H9 (cell line): ENCODE data around the gene APCS. TPM values are rescaled to one million over a fixed set of nuclear protein-coding genes. Genes with fewer than 3 reads are reported as not detected.

Source experiments
- DNase-seq: peaks from one replicate; pipeline ENCODE4 v3.0.0-alpha.2; 2017
- H2AFZ ChIP-seq: one replicate; pipeline ENCODE4 v1.6.1; 2013; ENCODE audit warnings: mild to moderate bottlenecking, low read length, control low read depth, moderate library complexity
- H2AK5ac ChIP-seq: 2 replicates; pipeline ENCODE4 v1.6.1; 2013; ENCODE audit warnings: low read length, control low read depth, mixed read lengths; ENCODE audit not compliant: insufficient read length
- H2BK120ac ChIP-seq: one replicate; pipeline ENCODE4 v1.6.1; 2013; ENCODE audit warnings: low read depth, mild to moderate bottlenecking, low read length, control low read depth, inconsistent platforms; ENCODE audit not compliant: poor library complexity, severe bottlenecking
- H2BK12ac ChIP-seq: 2 replicates; pipeline ENCODE4 v1.6.1; 2013; ENCODE audit warnings: low read length, control low read depth, mixed read lengths, low read depth; ENCODE audit not compliant: insufficient read length
- H2BK15ac ChIP-seq: 2 replicates; pipeline ENCODE4 v1.6.1; 2013; ENCODE audit warnings: low read depth, low read length, control low read depth
- H2BK20ac ChIP-seq: one replicate; pipeline ENCODE4 v1.6.1; 2013; ENCODE audit warnings: low read depth, mild to moderate bottlenecking, low read length, control low read depth, inconsistent platforms; ENCODE audit not compliant: poor library complexity, severe bottlenecking
- H2BK5ac ChIP-seq: 2 replicates; pipeline ENCODE4 v1.6.1; 2013; ENCODE audit warnings: low read length, control low read depth, mixed read lengths; ENCODE audit not compliant: insufficient read length
- H3K14ac ChIP-seq: 2 replicates; pipeline ENCODE4 v1.6.1; 2013; ENCODE audit warnings: low read length, control low read depth; ENCODE audit not compliant: insufficient read depth
- H3K18ac ChIP-seq: 2 replicates; pipeline ENCODE4 v1.6.1; 2013; ENCODE audit warnings: low read depth, mild to moderate bottlenecking, mixed read lengths, low read length, control low read depth; ENCODE audit not compliant: insufficient read length
- H3K23ac ChIP-seq: 2 replicates; pipeline ENCODE4 v1.6.1; 2013; ENCODE audit warnings: low read length, control low read depth, mixed read lengths, low read depth; ENCODE audit not compliant: insufficient read length
- H3K23me2 ChIP-seq: 2 replicates; pipeline ENCODE4 v1.6.1; 2013; ENCODE audit warnings: low read depth, mild to moderate bottlenecking, mixed read lengths, low read length, control low read depth; ENCODE audit not compliant: insufficient read length, poor library complexity, severe bottlenecking
- H3K27ac ChIP-seq: 2 replicates; pipeline ENCODE4 v1.5.1; 2013; ENCODE audit warnings: low read length, control low read depth, mixed read lengths, low read depth; ENCODE audit not compliant: insufficient read length
- H3K27me3 ChIP-seq: 2 replicates; pipeline ENCODE4 v1.6.1; 2013; ENCODE audit warnings: low read length, control low read depth, inconsistent platforms; ENCODE audit not compliant: insufficient read depth
- H3K4ac ChIP-seq: 2 replicates; pipeline ENCODE4 v1.6.1; 2013; ENCODE audit warnings: low read depth, mild to moderate bottlenecking, control low read depth, inconsistent platforms, low read length, moderate library complexity
- H3K4me1 ChIP-seq: 2 replicates; pipeline ENCODE4 v1.6.1; 2013; ENCODE audit warnings: low read length, control low read depth, inconsistent platforms; ENCODE audit not compliant: insufficient read depth
- H3K4me2 ChIP-seq: 2 replicates; pipeline ENCODE4 v1.6.1; 2013; ENCODE audit warnings: low read length, control low read depth, mixed read lengths; ENCODE audit not compliant: insufficient read length, insufficient read depth
- H3K56ac ChIP-seq: 2 replicates; pipeline ENCODE4 v1.6.1; 2013; ENCODE audit warnings: low read depth, mild to moderate bottlenecking, mixed read lengths, low read length, control low read depth; ENCODE audit not compliant: insufficient read length
- H3K79me1 ChIP-seq: 2 replicates; pipeline ENCODE4 v1.6.1; 2013; ENCODE audit warnings: low read depth, mild to moderate bottlenecking, moderate library complexity, low read length, control low read depth, inconsistent platforms; ENCODE audit not compliant: insufficient read depth, poor library complexity, severe bottlenecking
- H3K79me2 ChIP-seq: 2 replicates; pipeline ENCODE4 v1.6.1; 2013; ENCODE audit warnings: low read length, control low read depth, inconsistent platforms; ENCODE audit not compliant: insufficient read depth
- H3K9ac ChIP-seq: 2 replicates; pipeline ENCODE4 v1.6.1; 2013; ENCODE audit warnings: low read length, control low read depth, mixed read lengths; ENCODE audit not compliant: insufficient read length; ENCODE audit errors: extremely low read depth
- H3K9me3 ChIP-seq: one replicate; pipeline ENCODE4 v1.6.1; 2013; ENCODE audit warnings: low read depth, low read length, inconsistent platforms; ENCODE audit not compliant: control insufficient read depth
- H3T11ph ChIP-seq: one replicate; pipeline ENCODE4 v1.6.1; 2013; ENCODE audit warnings: mild to moderate bottlenecking, low read length, control low read depth, inconsistent platforms
- H4K20me1 ChIP-seq: one replicate; pipeline ENCODE4 v1.6.1; 2013; ENCODE audit not compliant: control insufficient read depth, insufficient read length, insufficient read depth
- H4K5ac ChIP-seq: 2 replicates; pipeline ENCODE4 v1.6.1; 2013; ENCODE audit warnings: low read depth, mild to moderate bottlenecking, mixed read lengths, low read length, control low read depth; ENCODE audit not compliant: insufficient read length
- H4K8ac ChIP-seq: replicated peaks from 2 replicates; pipeline ENCODE4 v1.6.1; 2013; ENCODE audit warnings: low read length, control low read depth, mixed read lengths, low read depth; ENCODE audit not compliant: insufficient read length
- H4K91ac ChIP-seq: 2 replicates; pipeline ENCODE4 v1.6.1; 2013; ENCODE audit warnings: low read depth, mild to moderate bottlenecking, moderate library complexity, mixed read lengths, low read length, control low read depth; ENCODE audit not compliant: insufficient read length
- H3K27ac Mint-ChIP-seq, 3 experiments: 2 replicates in 2 of 3; 3 replicates in 1 of 3; pipeline ENCODE4 v1.8.0; 2020 to 2021; ENCODE audit warnings: mixed read lengths in 3 of 3, mild to moderate bottlenecking in 1 of 3, moderate library complexity in 1 of 3
- H3K27me3 Mint-ChIP-seq: 2 replicates; pipeline ENCODE4 v1.8.0; 2021; ENCODE audit warnings: low read depth, mild to moderate bottlenecking, moderate library complexity, mixed read lengths
- H3K36me3 Mint-ChIP-seq, 3 experiments: 2 replicates in 2 of 3; 3 replicates in 1 of 3; pipeline ENCODE4 v1.8.0; 2020 to 2021; ENCODE audit warnings: low read depth in 3 of 3, mixed read lengths in 3 of 3; ENCODE audit not compliant: insufficient read depth in 1 of 3
- H3K4me1 Mint-ChIP-seq, 2 experiments: 2 replicates each; pipeline ENCODE4 v1.8.0; 2020; ENCODE audit warnings: mixed read lengths in 2 of 2
- H3K4me3 Mint-ChIP-seq, 2 experiments: 2 replicates in 1 of 2; 3 replicates in 1 of 2; pipeline ENCODE4 v1.8.0; 2020 to 2021; ENCODE audit warnings: mild to moderate bottlenecking in 2 of 2, mixed read lengths in 2 of 2, moderate library complexity in 1 of 2
- H3K9me3 Mint-ChIP-seq, 2 experiments: 2 replicates in 1 of 2; 3 replicates in 1 of 2; pipeline ENCODE4 v1.8.0; 2020; ENCODE audit warnings: mild to moderate bottlenecking in 2 of 2, mixed read lengths in 2 of 2, moderate library complexity in 1 of 2
- CTCF ChIP-seq: fragments of 200-600 bp; sonication (generic); conservative IDR thresholded peaks from 3 replicates; pipeline ENCODE4 v1.8.0; 2021; ENCODE audit warnings: antibody characterized with exemption, mild to moderate bottlenecking
- WGBS: extraction: QIAGEN DNeasy Blood & Tissue Kit; methylation state at CpG from one replicate; pipeline ENCODE4 v1.1.7; 2013; ENCODE audit warnings: missing lambda C conversion rate, low lambda C conversion rate, mixed read lengths; ENCODE audit not compliant: insufficient read length; ENCODE audit errors: extremely low coverage; 5-methylcytosine and 5-hydroxymethylcytosine counted together
- total RNA-seq: library from RNA; stranded (reverse); gene quantifications from 2 replicates; pipeline ENCODE4 v1.2.1, GENCODE V29; 2021

APCS gene
- total RNA-seq, 1 experiment from 2014 or later, result not detected

GRCh38 chr1:159554261-159554660 lies 33.4 kb upstream of the APCS start:
- H3T11ph ChIP-seq, result no peak overlapping the region
- Mint-ChIP-seq H3K36me3 (peaks cover 0 to 30% (median 0%) of the 10 kb centered on the region in 3 experiments; a peak in 2 of 7 replicates), H3K27me3 (no peaks in the 10 kb centered on the region), H3K4me1 (no peaks in the 10 kb centered on the region), H3K4me3 (no peak overlapping the region), H3K9me3 (peaks cover 0 to 79% of the 10 kb centered on the region in 2 experiments; a peak in 2 of 5 replicates), H3K27ac (no peak overlapping the region)
- H3K9ac ChIP-seq, result no peak overlapping the region
- H2BK120ac ChIP-seq, result no peak overlapping the region
- H2BK5ac ChIP-seq, result no peak overlapping the region
- no peak overlapping the region for H3K4ac ChIP-seq
- H3K27ac ChIP-seq, result no peak overlapping the region
- no peak overlapping the region for H2BK12ac ChIP-seq
- H2BK20ac ChIP-seq, result no peak overlapping the region
- WGBS, result no CpG with 5 or more reads among the region's 3 CpGs
- no peaks in the 10 kb centered on the region for H3K79me1 ChIP-seq
- H3K4me2 ChIP-seq, result no peak overlapping the region
- H3K14ac ChIP-seq, result no peak overlapping the region
- no peaks in the 10 kb centered on the region for H3K79me2 ChIP-seq
- no peak overlapping the region for H4K8ac ChIP-seq
- no peak overlapping the region for H2BK15ac ChIP-seq
- H2AK5ac ChIP-seq, result no peak overlapping the region
- no peaks in the 10 kb centered on the region for H4K20me1 ChIP-seq
- no peaks in the 10 kb centered on the region for H3K9me3 ChIP-seq
- H2AFZ ChIP-seq, result no peak overlapping the region
- no peak overlapping the region for H4K5ac ChIP-seq
- TF ChIP-seq CTCF, result no peak
- H3K23ac ChIP-seq, result no peak overlapping the region
- no peak overlapping the region for H4K91ac ChIP-seq
- peaks cover 4% of the 10 kb centered on the region; the same call in 1 of the 2 replicates for H3K4me1 ChIP-seq
- no peak overlapping the region for H3K56ac ChIP-seq
- no peaks in the 10 kb centered on the region for H3K27me3 ChIP-seq
- no peak overlapping the region for H3K18ac ChIP-seq
- no peaks in the 10 kb centered on the region for H3K23me2 ChIP-seq
- no peak for DNase-seq
